22Rv1 (cell line): ENCODE measurements around the gene PVR.

Experiments
- ZFX ChIP-seq: fragments of 450-650 bp; IDR thresholded peaks from 2 replicates; pipeline ENCODE4 v1.6.1; 2017; ENCODE audit warnings: antibody characterized with exemption, borderline replicate concordance
- TF ChIP-seq, protein P1 (sequence below): fragments of 450-650 bp; IDR thresholded peaks from 2 replicates; pipeline ENCODE4 v1.5.1; 2017; ENCODE audit warnings: mild to moderate bottlenecking

DNA sequence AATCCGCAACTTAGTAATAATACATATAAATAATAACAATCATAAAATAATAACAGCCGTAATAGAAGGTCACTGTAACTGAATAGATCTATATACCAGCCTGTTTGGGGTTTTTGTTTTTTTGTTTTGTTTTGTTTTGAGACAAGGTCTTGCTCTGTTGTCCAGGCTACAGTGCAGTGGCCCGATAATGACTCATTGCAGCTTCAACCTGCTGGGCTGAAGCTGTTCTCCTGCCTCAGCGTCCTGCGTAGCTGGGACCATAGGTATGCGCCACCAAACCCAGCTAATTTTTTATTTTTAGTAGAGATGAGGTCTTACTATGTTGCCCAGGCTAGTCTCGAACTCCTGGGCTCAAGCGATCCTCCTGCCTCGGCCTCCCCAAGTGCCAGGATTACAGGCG lies 29.4 kb upstream of the PVR start:
- TF ChIP-seq, protein P1, sequence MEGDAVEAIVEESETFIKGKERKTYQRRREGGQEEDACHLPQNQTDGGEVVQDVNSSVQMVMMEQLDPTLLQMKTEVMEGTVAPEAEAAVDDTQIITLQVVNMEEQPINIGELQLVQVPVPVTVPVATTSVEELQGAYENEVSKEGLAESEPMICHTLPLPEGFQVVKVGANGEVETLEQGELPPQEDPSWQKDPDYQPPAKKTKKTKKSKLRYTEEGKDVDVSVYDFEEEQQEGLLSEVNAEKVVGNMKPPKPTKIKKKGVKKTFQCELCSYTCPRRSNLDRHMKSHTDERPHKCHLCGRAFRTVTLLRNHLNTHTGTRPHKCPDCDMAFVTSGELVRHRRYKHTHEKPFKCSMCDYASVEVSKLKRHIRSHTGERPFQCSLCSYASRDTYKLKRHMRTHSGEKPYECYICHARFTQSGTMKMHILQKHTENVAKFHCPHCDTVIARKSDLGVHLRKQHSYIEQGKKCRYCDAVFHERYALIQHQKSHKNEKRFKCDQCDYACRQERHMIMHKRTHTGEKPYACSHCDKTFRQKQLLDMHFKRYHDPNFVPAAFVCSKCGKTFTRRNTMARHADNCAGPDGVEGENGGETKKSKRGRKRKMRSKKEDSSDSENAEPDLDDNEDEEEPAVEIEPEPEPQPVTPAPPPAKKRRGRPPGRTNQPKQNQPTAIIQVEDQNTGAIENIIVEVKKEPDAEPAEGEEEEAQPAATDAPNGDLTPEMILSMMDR: no peak
- no peak for TF ChIP-seq ZFX
